NCI-H2081 treated with DMSO at 0.1 percent for 48 hours (cell line): ENCODE data around the gene OXER1.
"Not testable (repeated sequence)": the region's sequence is repeated elsewhere in the genome, so short reads cannot be mapped to it uniquely, and the experiment has no call there.

ENCODE experiments used
- DNase-seq: peaks from one replicate; lab custom pipeline; 2025; lab: John Stamatoyannopoulos, UW

The OXER1 gene

DNA sequence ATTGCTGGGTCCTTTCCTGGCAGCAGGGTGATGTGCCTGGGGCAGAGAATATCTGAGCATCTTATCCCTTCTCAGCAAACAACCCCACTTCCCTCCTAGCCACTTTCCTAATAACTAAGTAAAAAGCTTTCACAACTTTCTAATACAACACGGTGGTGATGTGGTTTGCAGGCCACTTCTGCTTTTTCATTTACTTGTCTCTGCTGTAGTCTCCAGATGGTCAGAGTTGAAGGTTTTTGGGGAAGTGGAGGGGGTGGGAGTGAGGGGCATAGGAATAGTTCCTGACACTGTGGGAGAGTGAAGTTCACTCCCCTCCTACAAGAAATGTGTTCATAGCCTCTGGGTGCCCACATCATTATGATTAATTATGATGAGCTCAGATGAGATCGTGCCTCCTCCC, 11.6 kb downstream of the OXER1 start:
- DNase-seq = no peak

DNA sequence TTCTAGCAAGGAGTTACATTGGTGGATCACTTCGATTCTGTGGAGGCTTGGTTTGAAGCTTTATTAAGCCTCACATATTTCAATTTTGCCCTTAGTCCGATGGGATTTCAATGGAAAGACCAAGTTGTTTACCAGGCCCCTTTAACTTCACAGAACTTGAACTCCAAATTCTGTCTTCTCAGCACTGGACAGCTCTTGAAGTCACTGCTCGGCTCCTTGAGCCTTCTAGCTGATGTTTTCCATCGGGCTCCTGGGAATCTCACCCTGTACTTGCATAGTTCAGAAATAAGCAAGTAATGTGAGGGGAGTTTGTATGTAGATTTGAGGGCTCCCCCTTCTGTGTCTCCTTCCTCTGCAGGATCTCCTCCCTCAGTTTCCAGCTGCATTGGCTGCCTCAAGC, 15.1 kb downstream of the OXER1 start:
- no peak for DNase-seq

DNA sequence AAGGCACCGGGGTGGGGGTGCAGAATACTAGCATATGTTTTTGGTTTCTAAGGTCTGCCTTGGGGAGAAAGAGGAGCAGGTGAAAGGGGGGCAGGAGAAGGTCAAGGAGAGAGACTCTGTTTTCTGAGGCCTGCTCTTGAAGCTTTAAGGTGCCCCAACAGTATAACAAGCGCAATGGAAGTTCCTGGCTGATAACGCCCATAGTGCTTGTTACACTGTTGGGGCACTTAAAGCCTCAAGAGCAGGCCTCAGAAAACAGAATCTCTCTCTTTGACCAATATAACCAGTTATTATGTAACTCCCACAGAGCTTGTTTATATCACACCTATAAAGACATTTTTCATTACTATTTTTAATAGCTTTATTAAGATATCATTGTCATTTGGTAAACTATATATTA, 16.5 kb downstream of the OXER1 start:
- no peak for DNase-seq

DNA sequence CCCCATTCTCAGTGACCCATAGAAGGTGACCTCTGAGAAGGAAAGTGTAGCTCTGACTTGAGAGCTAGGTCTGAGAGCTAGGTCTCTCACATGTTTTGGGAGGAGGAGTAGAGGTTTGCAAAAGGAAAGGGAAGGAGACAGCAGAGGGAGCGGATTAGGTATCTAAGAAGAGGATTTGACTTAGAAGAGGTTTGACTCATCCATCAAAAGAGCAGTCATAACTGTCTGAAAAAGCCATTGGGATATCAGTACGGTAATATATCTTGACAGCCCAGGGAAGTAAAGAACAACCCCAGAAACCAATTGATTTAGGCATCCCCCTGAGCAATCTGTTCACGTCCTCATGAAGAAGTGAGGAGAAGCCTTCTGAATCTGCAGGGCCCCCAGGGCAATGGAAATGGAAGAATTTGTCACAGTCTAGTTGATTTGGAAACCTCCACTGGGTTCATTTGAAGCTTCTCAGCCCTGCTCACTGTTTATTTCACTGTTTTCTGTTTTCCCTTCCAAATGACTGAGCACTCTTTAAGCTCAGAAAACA, 19.3 kb downstream of the OXER1 start:
- no peak for DNase-seq

DNA sequence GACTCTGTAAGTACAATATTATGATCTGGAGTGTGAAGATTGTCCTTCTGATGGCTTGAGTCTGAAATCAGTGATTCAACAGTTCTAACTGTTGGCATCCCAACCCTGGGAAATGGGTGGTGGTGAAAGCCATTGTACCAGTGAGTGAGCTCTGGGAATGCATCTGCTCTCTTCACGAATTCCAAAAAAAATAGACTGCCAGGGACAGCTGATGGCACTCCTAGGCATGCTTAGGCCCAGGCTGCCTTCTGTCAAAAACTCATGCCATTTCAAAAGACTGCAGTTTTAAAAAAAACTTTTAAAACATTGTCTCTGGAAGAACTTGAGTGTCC, 20.3 kb downstream of the OXER1 start:
- no peak for DNase-seq

DNA sequence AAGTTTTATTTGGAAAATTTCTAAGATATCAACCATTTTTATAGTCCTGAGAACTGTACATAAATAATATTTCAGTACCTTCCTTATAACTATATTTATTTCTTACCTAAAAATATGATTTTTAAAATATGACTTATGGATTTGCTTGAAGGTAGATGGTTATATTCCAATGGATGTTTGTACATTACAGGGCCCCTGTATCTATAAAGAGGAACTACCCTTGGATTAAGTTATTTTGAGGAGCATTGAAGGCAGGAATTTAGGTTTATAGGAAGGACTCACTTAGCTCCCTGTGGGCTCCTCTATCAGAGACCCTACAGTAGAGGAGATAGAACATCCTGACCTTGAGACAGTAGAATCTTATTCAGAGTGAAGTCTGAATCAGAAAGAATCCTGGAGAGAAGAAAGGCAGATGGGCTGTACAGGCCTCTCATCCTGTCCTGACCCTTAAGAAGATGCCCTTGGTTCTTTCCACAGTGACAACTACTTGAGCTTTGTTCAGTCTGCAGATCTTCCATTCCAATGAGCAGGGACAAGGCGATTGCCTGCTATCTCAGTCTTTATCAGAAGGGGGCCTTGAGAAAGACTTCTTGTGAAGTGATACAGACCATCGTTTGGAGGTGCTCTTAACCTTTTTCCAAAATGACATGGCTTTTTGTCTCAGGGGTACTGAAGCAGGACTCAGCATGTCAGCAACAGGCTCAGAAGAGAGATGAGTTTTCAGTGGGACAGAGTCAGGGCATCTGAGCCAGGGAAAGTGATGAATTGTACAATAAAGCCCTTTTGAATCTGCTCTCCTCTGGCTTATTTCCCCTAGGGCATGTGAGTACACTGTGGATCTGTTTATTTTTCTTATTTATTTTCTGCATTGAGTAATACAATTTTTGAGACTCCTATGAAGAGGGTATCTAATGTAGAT, 20.9 kb downstream of the OXER1 start:
- no peak for DNase-seq

DNA sequence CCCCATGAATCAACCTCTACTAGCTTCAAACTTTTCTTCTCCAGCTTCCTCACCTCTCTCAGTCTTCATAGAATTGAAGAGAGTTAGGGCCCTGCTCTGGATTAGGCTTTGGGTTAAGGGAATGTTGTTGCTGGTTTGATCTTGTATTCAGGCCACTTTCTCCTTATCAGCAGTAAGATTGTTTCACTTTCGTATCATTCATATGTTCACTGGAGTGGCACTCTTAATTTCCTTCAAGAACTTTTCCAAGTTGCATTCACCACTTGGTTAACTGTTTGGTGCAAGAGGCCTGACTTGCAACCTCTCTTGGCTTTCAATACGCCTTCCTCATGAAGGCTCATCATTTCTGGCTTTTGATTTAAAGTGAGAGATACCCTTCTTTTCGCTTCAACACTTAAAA, 22.8 kb downstream of the OXER1 start:
- DNase-seq = no peak

DNA sequence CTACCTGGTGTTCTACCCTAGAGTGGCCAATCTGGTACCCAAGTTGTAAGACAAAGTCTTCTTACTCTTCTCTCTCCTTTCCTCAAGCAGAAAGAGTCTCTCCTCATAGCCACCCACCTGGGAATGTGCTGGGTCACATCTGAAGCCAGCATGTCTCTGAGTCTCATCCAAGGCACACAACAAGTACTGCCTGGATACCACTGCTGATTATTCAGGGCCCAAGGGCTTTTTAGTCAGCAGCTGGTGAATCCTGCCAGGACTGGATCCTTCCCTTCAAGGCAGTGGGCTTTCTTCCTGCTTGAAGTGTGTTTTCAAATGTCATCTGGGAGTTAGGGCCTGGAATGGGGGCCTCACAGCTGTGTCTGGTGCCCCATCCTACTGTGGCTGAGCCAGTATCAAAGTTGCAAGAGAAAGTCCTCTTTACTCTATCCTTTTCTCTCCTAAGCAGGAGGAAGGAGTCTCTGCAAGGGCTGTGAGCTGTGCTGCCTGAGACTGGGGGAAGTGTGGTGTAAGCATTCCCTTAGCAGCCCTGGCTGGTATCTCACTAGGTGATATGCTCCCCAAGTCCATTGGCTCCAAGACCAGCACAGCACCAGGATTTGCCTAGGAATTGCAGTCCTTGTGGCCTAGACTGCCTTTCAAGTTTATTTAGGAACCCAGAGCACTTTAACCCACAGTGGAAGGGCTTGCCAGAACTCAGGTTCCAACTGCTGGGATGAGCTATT, 27.2 kb downstream of the OXER1 start:
- no peak for DNase-seq

DNA sequence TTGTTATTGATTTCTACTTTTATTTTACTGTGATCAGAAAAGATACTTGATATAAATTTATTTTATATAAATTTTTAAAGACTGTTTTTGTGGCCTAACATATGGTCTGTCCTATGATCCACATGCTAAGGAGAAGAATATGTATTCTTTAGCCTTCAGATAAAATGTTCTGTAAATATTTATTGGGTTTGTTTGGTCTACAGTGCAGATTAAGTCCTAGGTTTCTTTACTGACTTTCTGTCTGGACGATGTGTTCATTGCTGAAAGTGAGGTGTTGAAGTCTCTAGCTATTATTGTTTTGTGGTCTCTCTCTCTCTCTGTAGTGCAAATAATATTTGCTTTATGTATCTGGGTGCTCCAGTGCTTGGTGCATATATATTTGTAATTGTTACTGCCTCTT, 30.1 kb downstream of the OXER1 start:
- no peak for DNase-seq

DNA sequence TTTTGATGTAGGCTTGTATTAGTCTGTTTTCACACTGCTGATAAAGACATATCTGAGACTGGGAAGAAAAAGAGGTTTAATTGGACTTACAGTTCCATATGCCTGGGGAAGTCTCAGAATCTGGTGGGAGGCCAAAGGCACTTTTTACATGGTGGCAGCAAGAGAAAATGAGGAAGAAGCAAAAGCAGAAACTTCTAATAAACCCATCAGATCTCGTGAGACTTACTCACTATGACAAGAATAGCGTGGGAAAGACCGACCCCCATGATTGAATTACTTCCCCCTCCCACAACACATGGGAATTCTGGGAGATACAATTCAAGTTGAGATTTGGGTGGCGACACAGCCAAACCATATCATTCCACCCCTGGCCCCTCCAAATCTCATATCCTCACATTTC, 32.6 kb downstream of the OXER1 start:
- not testable (repeated sequence) for DNase-seq

DNA sequence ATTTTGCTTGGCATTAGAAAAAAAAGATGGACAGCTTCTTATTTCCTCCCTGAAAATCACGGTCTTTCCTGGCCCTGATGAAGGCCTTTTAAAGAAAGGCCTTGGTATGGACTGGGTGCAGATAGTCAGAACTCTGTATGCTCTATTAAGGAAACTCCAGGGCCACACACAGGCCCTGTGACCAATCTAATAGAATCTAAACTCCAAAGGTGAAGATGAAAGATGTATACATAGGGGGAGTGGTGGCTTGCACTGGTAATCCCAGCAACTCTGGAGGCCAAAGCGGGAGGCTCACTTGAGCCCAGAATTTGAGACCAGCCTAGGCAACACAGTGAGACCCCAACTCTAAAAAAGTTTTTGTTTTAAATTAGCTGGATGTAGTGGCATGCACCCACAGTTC, 37.3 kb downstream of the OXER1 start:
- no peak for DNase-seq

DNA sequence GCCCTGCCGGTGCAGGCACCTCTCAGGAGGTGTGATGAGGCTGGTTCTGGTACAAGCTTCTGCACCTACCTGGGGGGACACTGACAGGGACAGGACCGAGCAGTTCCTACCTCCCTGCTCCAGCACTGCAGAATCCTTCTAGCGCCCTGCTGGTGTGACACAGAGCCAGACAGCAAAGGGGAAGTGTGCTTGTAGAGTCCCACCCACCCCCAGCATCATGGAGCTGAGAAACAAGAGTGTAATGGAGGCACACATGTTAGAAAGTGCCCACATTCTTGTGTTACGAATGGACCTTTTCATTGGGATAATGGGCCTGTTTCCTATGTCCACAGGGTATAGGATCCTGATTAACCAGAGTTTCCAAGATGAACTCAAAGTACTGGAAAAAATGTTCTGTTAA, 38.3 kb downstream of the OXER1 start:
- DNase-seq = no peak

DNA sequence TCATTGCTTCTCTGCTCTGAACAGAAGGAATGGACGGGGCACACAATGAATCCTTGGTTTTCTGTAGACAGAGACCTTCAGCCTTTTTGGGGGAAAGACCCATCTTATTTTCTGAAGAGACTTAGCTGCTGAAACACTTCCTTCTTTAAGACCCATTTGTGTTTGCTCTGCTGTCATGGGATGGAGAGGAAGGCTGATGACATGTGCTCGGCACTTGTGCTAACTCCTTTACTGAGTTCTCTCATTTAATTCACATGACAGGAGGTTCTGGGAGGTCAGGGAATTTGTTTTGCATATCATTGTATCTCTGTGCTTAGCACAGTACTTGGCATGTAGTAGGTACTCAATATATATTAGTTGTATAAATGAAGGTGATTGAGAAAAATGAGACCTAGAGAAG, 39.0 kb downstream of the OXER1 start:
- DNase-seq = no peak

DNA sequence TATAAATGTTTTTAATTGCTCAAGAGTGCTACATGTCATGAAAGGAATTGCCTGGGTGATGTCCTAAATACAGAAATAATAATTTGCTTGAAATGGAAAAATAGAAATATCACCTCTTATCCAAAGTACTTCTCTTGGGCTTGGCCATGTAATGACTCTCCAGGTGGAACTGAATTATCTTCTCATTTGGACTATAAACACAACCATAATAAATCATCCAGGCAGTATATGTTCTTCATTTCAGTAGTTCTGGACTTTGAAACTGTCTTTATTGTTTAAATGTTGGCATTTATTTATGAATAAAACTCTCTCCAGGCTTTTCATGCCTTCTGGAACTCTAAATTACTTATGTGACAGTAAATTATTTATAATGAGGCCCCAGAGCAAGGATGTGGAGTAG, 40.5 kb downstream of the OXER1 start:
- DNase-seq = no peak

DNA sequence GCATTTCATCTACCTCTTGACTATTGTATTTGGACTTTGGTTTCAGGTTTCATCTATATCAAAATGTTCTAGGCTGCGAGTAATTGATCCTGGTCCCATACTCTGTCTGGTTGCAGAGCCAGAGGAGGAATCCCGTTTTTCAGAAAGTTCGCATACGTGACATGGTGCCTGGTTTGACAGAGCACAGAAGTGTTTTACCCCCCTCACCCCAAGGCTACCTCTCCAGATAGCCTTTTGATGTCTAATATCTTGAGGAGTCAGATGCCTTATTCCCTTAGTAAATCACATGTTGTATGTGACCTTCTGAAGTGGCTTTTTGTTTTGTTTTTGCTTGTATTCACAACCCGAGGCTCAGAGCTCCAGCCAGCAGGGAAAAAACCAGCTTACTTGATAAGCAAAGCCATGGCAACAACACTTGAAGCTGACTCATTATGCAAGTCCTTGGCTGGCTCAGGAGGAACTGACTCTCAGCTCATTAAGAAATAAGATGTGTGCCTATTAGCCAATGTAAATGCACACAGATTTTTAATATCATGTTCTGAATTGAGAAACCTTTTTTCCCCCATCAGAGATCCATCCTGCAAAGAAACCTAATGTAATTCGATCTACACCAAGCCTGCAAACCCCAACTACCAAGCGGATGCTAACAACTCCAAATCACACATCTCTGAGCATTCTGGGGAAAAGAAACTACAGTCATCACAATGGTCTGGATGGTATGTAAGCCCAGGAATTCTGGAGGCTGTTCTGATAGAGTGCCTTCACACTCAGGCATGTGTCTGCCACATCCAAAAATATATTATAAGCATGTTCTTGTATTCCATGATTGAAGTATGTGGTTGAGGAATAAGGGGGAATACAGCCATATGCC, 41.4 kb downstream of the OXER1 start:
- DNase-seq = no peak

DNA sequence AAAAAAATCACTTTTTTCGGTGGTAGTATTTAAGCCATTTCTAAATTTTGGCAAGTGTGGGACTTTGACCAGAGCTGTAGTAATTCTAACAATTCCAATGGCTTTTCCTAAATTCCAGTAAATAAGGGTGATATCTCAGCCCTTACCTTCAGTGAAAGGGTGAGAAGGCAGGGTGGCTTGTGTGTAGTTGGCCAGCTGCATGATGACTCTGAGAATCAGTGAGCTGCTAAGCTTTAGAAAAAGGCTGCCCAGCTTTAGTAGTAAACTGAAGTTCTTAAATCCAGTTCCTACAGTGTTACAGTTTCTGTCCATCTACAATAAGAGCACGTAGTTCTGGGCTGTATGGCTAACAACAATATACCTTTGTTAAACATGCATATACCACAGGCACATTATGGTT, 42.0 kb downstream of the OXER1 start:
- no peak for DNase-seq

DNA sequence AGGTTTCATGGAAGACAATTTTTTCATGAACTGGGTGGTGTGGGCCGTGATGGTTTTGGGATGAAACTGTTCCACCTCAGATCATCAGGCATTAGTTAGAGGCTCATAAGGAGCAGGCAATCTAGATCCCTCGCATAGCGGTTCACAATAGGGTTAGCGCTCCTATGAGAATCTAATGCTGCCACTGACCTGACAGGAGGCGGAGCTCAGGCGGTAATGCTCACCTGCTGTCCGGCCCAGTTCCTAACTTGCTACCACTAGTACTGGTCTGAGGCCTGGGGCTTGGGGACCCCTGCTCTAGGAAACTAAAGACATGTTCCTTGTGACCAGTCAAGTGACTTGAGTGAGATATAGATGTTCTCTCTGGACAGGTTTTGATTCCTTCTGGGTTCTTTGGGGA, 49.2 kb downstream of the OXER1 start:
- DNase-seq = no peak

DNA sequence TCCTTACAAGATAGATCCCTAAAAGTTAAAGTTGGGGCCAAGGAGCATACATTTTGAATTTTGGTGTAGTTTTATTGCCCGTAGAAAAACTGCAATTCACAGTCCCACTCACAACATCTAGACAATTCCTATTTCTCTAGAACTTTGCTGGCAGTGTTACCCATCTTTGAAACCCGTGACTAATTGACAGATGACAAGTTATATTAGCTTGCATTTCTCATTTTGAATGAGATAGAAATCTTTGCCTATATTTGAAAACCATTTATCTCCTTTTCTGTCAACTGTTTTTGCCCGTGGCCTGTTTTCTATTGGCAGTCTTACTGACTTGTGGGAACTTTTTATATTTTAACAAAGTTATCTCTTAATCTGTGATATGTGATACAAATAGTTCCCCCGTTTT, 50.0 kb downstream of the OXER1 start:
- no peak for DNase-seq

DNA sequence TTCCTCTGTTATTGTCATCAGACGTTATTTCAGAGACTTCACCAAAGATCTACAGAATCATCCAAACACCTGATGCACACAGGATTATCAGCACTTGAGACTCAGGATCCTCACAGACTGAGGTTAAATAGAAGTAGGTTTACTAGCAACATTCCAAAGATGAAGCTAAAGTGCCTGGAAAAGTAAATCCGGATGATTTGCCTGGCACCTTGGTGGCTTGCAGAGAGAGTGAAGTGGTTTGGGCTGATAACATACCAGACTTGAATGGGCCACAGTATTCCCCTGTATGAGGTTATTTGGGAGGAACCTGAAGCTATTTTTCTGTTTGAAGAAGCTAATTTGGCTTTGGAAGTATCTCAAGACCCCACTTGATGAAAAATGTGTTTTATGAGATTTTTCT, 51.0 kb downstream of the OXER1 start:
- DNase-seq = no peak
